ACC112 (cell line): ENCODE measurements around the gene ADCY7.
"Not testable (repeated sequence)": the region's sequence is repeated elsewhere in the genome, so short reads cannot be mapped to it uniquely, and the experiment has no call there.

Experiments
- H2AFZ ChIP-seq: fragments of 200-600 bp; sonication (generic); one replicate; pipeline ENCODE4 v1.6.0; 2017; ENCODE audit warnings: antibody characterized with exemption, low read length; ENCODE audit not compliant: unreplicated experiment
- H3K27ac ChIP-seq: fragments of 200-600 bp; sonication (generic); 2 replicates; pipeline ENCODE4 v1.5.1; 2014; ENCODE audit warnings: low read depth, mild to moderate bottlenecking, antibody characterized with exemption, low read length, moderate library complexity
- H3K27me3 ChIP-seq: fragments of 200-600 bp; sonication (generic); 2 replicates; pipeline ENCODE4 v1.6.1; 2014; ENCODE audit warnings: mild to moderate bottlenecking, antibody characterized with exemption, low read length, moderate library complexity, mixed read lengths; ENCODE audit not compliant: insufficient read depth
- H3K36me3 ChIP-seq: fragments of 200-600 bp; sonication (generic); 2 replicates; pipeline ENCODE4 v1.6.1; 2016; ENCODE audit warnings: mild to moderate bottlenecking, antibody characterized with exemption, low read length, moderate library complexity, mixed read lengths; ENCODE audit not compliant: insufficient read depth
- H3K4me1 ChIP-seq: fragments of 200-600 bp; sonication (generic); one replicate; pipeline ENCODE4 v1.6.1; 2016; ENCODE audit warnings: low read length, mixed read lengths; ENCODE audit not compliant: insufficient read depth, unreplicated experiment, control insufficient read depth
- H3K4me3 ChIP-seq: fragments of 200-600 bp; sonication (generic); 2 replicates; pipeline ENCODE4 v1.5.1; 2014; ENCODE audit warnings: mild to moderate bottlenecking, low read depth, low read length
- H3K79me2 ChIP-seq: fragments of 200-600 bp; sonication (generic); one replicate; pipeline ENCODE4 v1.6.0; 2016; ENCODE audit warnings: low read length; ENCODE audit not compliant: control insufficient read depth, unreplicated experiment, insufficient read depth

The ADCY7 gene

GRCh38 chr16:50329446-50330189 is 63.3 kb downstream of the ADCY7 start:
- H3K27ac ChIP-seq, result no peak overlapping the region
- H3K4me3 ChIP-seq, result no peak overlapping the region
- H3K36me3 ChIP-seq, result peaks cover 9% of the 10 kb centered on the region
- no peaks in the 10 kb centered on the region for H3K27me3 ChIP-seq
- no peaks in the 10 kb centered on the region for H3K79me2 ChIP-seq
- H2AFZ ChIP-seq, result no peak overlapping the region
- no peaks in the 10 kb centered on the region for H3K4me1 ChIP-seq

DNA sequence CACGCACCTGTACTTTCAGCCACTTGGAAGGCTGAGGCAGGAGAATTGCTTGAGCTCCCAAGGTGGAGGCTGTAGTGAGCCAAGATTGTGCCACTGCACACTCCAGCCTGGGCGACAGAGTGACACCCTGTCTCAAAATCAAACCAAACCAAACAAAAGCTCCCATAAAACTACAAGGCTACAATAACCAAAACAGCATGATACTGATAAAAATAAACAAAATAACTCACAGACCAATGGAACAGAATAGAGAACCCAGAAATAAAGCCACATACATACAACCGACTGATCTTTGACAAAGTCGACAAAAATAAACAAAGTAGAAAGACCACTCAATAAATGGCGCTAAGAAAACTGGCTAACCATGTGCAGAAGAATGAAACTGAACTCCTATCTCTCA is 65.2 kb downstream of the ADCY7 start:
- peaks cover 9% of the 10 kb centered on the region for H3K36me3 ChIP-seq

DNA sequence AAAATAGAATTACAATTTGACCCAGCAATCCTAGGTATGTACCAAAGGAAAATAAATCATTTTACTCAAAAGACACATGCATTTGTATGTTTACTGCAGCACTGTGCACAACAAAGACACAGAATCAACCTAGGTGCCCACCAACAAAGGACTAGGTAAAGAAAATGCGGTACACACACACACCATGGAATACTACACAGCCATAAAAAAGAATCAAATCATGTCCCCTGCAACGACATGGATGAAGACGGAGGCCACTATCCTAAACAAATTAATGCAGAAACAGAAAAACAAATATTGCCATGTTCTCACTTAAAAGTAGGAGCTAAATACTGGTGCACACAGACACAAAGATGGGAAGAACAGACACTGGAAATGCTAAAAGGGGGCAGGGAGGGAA is 66.2 kb downstream of the ADCY7 start:
- Histone ChIP-seq H3K4me1 (peaks cover 6% of the 10 kb centered on the region), H3K36me3 (peaks cover 9% of the 10 kb centered on the region), H3K4me3 (no peak overlapping the region), H3K79me2 (no peaks in the 10 kb centered on the region), H3K27ac (no peak overlapping the region), H3K27me3 (no peaks in the 10 kb centered on the region), H2AFZ (no peak overlapping the region)

More for the DNA sequence above, 65.2 kb downstream of the ADCY7 start:
- no peak overlapping the region for H3K4me3 ChIP-seq
- peaks cover 5% of the 10 kb centered on the region for H3K4me1 ChIP-seq
- no peak overlapping the region for H3K27ac ChIP-seq
- no peaks in the 10 kb centered on the region for H3K27me3 ChIP-seq
- H2AFZ ChIP-seq, result no peak overlapping the region
- no peaks in the 10 kb centered on the region for H3K79me2 ChIP-seq

- Histone ChIP-seq H3K4me1 (peaks cover 8% of the 10 kb centered on the region), H3K27ac (no peak overlapping the region), H3K27me3 (no peaks in the 10 kb centered on the region), H3K4me3 (no peak overlapping the region), H3K79me2 (no peaks in the 10 kb centered on the region), H3K36me3 (peaks cover 13% of the 10 kb centered on the region), H2AFZ (no peak overlapping the region)
Observed at GRCh38 chr16:50334106-50334975, 68.0 kb downstream of the ADCY7 start.

GRCh38 chr16:50335196-50335958 is 69.0 kb downstream of the ADCY7 start:
- H3K4me3 ChIP-seq, result no peak overlapping the region
- peaks cover 8% of the 10 kb centered on the region for H3K4me1 ChIP-seq
- H2AFZ ChIP-seq, result no peak overlapping the region
- no peaks in the 10 kb centered on the region for H3K79me2 ChIP-seq
- H3K27ac ChIP-seq, result no peak overlapping the region
- peaks cover 15% of the 10 kb centered on the region for H3K36me3 ChIP-seq
- H3K27me3 ChIP-seq, result no peaks in the 10 kb centered on the region

DNA sequence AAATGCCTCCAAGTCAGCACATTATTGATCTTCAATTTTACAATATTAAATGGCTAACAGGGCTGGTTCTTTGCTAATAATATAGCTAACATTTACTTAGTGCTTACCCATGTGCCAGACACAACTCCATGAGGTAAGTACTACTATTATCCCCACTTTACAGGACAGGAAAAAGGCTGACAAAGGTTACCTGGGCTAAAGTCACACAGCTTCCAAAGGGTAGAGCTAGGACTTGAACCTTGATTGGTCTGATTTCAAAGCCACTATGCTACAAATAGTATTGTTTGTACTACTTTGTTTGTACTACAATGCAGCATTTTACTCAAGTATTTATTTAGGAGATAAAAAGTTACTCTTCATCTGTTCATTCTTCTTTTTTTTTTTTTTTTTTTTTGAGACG is 70.5 kb downstream of the ADCY7 start:
- H3K27me3 ChIP-seq, result no peaks in the 10 kb centered on the region
- no peak overlapping the region for H2AFZ ChIP-seq
- H3K79me2 ChIP-seq, result no peaks in the 10 kb centered on the region
- H3K27ac ChIP-seq, result no peak overlapping the region
- H3K36me3 ChIP-seq, result peaks cover 15% of the 10 kb centered on the region
- H3K4me3 ChIP-seq, result no peak overlapping the region
- peaks cover 8% of the 10 kb centered on the region for H3K4me1 ChIP-seq

DNA sequence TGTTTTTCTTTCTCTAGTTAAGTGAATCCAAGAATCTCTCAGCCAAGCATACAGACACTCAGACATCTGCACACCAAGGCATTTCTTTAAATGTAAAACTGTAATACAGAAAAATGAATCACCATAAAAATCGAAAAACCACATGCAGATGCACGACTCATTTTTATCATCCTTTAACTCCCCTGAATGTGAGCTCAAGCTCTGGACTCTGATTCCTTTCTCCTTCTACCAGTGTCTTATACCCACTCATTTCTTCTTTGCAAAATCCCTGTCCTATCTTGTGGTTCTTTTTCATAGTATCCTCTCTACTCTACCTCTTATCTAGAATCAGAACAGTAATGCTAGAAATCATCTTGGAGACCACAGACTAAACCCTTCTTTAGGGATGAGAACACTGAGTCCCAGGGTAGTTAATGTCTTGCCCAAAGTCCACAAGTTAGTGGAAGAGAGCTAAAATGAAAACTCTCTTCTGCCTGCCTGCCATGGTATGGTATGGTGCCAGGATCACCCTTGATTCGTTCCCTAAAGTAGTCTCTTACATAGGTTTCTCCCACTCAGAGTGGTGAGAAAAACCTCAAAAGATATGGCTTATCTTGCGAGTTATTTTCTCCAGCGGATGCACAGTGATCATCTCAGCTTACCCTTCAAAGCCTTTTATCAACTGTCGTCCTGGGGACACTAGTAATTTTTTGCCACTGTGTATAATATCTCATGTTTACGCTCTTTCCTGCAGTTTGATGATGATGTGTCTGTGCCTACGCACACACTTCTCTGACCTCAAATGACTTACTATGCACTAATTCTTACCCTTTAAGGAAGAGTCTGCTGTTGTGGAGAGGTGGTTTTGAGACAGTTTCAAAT is 72.2 kb downstream of the ADCY7 start:
- no peaks in the 10 kb centered on the region for H3K27me3 ChIP-seq
- no peak overlapping the region for H2AFZ ChIP-seq
- no peak overlapping the region for H3K4me3 ChIP-seq
- peaks cover 8% of the 10 kb centered on the region for H3K4me1 ChIP-seq
- H3K27ac ChIP-seq, result no peak overlapping the region
- no peaks in the 10 kb centered on the region for H3K79me2 ChIP-seq
- H3K36me3 ChIP-seq, result peaks cover 7% of the 10 kb centered on the region

GRCh38 chr16:50340578-50340977 is 74.2 kb downstream of the ADCY7 start:
- Histone ChIP-seq H3K4me3 (no peak overlapping the region), H3K4me1 (peaks cover 6% of the 10 kb centered on the region), H3K27me3 (no peaks in the 10 kb centered on the region), H3K27ac (no peak overlapping the region), H3K36me3 (peaks cover 7% of the 10 kb centered on the region), H3K79me2 (no peaks in the 10 kb centered on the region), H2AFZ (no peak overlapping the region)

GRCh38 chr16:50343566-50343965 is 77.2 kb downstream of the ADCY7 start:
- not testable (repeated sequence) for H3K4me3 ChIP-seq, H3K4me1 ChIP-seq, H2AFZ ChIP-seq, H3K36me3 ChIP-seq, H3K79me2 ChIP-seq, H3K27me3 ChIP-seq, H3K27ac ChIP-seq

DNA sequence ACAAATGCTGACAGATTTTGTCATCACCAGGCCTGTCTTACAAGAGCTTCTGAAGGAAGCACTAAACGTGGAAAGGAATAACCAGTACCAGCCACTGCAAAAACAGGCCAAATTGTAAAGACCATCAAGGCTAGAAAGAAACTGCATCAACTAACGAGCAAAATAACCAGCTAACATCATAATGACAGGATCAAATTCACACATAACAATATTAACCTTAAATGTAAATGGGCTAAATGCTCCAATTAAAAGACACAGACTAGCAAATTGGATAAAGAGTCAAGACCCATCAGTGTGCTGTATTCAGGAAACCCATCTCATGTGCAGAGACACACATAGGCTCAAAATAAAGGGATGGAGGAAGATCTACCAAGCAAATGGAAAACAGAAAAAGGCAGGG is 78.9 kb downstream of the ADCY7 start:
- not testable (repeated sequence) for H2AFZ ChIP-seq, H3K27me3 ChIP-seq, H3K4me1 ChIP-seq, H3K36me3 ChIP-seq, H3K4me3 ChIP-seq, H3K27ac ChIP-seq, H3K79me2 ChIP-seq
